ENCODE measurements around the gene ZMPSTE24.

GRCh38 chr1:40305451-40305850 is 47.4 kb downstream of the ZMPSTE24 start:
- TF ChIP-seq CTCF (conservative IDR thresholded peaks at IDR 0.05 in 1 of 2, IDR thresholded peaks at IDR 0.05 in 1 of 2; ENCODE audit: extremely low read depth in 1 of 2, insufficient read depth in 1 of 2, low read depth in 1 of 2, low read length in 2 of 2) (peak in 1 of 2 donors; percentile 36), EZH2 (IDR thresholded peaks at IDR 0.05; ENCODE audit: borderline replicate concordance, low read length) (no peak)

Measured in mammary epithelial cell (primary cell).